ENCODE measurements around the gene SFSWAP.

The SFSWAP gene

GRCh38 chr12:131841547-131841946 lies 130.7 kb downstream of the SFSWAP start:
- no peak for DNase-seq

DNA sequence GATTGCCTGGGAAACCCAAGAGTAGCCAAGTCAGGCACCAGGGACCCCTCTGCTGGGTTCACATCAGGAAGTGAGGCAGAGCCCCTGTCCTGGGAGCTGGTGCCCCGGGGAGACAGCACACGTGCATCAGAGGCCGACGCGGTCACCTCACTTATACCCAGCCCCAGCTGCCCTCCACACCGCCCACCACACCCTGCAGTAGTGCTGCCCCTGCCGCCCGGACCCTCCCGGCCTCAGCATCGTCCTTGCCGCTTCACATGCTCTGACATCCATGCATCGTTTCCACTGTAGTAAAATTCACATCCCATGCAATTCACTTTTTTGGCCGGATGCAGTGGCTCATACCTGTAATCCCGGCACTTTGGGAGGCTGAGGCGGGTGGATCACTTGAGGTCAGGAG lies 131.3 kb downstream of the SFSWAP start:
- DNase-seq, result no peak

DNA sequence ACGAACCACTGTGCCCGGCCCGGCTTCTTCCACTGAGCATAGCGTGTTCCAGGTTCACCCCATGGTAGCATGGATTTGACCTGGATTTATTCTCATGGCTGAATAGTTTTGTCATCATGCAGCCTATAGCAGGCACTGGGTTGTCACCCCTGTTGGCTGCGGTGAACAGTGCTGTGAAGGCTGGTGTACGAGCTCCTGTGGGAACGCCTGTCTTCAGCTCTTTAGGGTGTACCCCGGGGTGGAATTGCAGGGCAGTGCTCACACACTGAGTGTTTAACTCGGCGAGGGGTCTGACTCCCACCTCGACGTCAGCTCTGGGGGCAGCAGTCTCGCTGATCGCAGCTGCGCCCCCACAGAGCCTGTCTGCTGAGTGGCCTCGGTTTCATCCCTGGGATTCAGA lies 132.6 kb downstream of the SFSWAP start:
- no peak for DNase-seq

DNA sequence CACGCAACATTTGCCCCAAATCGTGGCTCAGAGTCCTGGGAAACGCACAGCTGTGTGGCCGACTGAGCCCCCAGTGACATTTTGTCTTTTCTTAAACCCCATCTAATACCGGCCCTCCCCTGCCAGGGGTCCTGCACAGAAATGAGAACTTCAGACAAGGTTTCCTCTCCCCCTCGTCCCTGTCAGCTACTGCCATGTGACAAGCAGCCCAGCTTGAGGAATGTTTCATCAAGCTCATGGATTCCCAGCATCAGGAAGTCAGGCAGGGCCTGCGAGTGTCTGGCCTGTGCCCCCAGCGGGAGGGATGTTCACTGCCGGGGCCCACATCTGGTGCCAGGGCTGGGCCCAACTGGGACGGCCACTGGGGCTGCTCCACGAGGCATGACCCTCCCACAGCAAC lies 133.2 kb downstream of the SFSWAP start:
- DNase-seq, result no peak

DNA sequence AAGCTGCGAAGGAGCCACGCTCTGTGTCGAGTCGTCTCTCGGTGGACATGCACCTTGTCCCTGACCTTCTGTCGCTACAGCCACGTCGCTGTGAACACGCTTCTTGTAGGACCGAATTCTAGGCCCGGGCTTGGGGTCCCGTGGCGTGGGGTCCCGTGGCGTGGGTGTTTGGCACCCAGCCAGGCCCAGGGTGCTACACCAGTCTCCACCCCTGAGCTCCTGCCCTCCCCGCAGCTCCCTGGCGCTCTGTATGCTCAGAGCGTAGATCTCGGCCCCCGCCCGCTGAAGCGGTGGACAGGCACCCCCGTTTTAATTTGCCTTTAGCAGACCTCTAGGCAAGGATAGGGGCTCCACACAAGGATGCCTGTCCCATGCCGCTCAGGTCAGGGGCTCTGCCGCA lies 133.8 kb downstream of the SFSWAP start:
- no peak for DNase-seq

DNA sequence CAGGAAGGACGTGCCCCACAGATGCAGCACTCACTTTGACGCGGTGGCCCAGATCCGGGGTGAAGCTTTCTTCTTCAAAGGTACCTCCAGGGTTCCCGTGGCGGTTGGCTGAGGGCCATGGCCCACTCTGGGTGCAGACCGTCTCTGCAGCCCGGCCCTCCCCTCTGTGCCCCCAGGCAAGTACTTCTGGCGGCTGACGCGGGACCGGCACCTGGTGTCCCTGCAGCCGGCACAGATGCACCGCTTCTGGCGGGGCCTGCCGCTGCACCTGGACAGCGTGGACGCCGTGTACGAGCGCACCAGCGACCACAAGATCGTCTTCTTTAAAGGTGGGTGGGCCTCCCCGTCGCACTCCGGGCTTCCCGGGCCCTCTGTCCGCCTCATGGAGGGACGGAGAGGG lies 134.2 kb downstream of the SFSWAP start:
- DNase-seq, result no peak

DNA sequence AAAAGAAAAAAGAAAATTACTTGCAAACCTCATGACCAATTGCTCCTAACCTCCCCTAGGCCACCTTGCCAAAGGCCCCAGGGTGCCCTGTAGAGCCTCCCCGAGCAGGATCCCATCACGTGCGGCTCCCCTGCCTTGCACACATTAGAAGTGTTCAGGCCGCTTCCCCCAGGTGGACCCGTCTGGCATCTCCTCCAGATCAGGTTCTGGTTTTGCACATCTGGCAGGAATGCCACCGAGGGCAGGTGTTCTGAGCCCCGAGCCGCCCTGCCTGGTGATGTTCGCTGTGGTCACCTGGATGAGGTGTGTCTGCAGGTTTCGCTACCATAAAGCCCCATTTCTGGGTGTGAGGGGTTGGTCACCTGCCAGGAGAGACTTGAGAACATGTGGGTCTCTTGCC lies 136.6 kb downstream of the SFSWAP start:
- DNase-seq, result no peak

- DNase-seq, result no peak
Measured at GRCh38 chr12:131848753-131849152, 137.9 kb downstream of the SFSWAP start.
